ENCODE data around the gene NEURL3. TPM values are rescaled to one million over a fixed set of nuclear protein-coding genes. Genes with fewer than 3 reads are reported as not detected.
"Not testable (repeated sequence)": the region's sequence is repeated elsewhere in the genome, so short reads cannot be mapped to it uniquely, and the experiment has no call there.

NEURL3 gene
- total RNA-seq, 4 donors from 2014 or later: 0.32 to 7.9 (median 7.0) TPM; not detected in 1

- DNase-seq: no peak
- intact Hi-C loops (cut with DNase I; ENCODE audit: low total_unique reads): no loop called here
- WGBS, 2 donors (ENCODE audit: low coverage in 1 of 2): 73 to 78% methylated on average over 2 of the region's 2 CpGs
- H3K27ac ChIP-seq: no peak overlapping the region
- no peaks in the 10 kb centered on the region for H3K36me3 ChIP-seq
- no peak for TF ChIP-seq POLR2AphosphoS5 (IDR thresholded peaks at IDR 0.05)
- TF ChIP-seq CTCF (IDR thresholded peaks at IDR 0.05): no peak
- TF ChIP-seq EP300 (IDR thresholded peaks at IDR 0.05; ENCODE audit: low read depth): no peak
- no peak for TF ChIP-seq POLR2A (IDR thresholded peaks at IDR 0.05)
- H3K27me3 ChIP-seq: no peaks in the 10 kb centered on the region
- no peaks in the 10 kb centered on the region for H3K4me1 ChIP-seq
- H3K4me3 ChIP-seq: no peak overlapping the region
- no peaks in the 10 kb centered on the region for H3K9me3 ChIP-seq
- in situ Hi-C loops (cut with MboI; ENCODE audit: low pct_ligation_motif_present in 1 of 4, low pct_unique_long_range_greater_than_20kb in 1 of 4, low sequenced_read_pairs in 3 of 4): no loop called here
Measured at GRCh38 chr2:96463119-96463518, 42.0 kb downstream of the NEURL3 start.

- H3K4me3 ChIP-seq; in situ Hi-C loops (cut with MboI; ENCODE audit: low pct_ligation_motif_present in 1 of 4, low pct_unique_long_range_greater_than_20kb in 1 of 4, low sequenced_read_pairs in 3 of 4): not testable (repeated sequence)
- no CpG with 5 or more reads among the region's 30 CpGs for whole genome bisulfite sequencing, 2 donors (ENCODE audit: low coverage in 1 of 2)
Measured at GRCh38 chr2:96461616-96462015, 43.5 kb downstream of the NEURL3 start.

GRCh38 chr2:96452053-96452452 is 53.1 kb downstream of the NEURL3 start:
- Histone ChIP-seq H3K9me3 (no peaks in the 10 kb centered on the region), H3K36me3 (no peaks in the 10 kb centered on the region), H3K27ac (no peak overlapping the region), H3K4me3 (no peak overlapping the region), H3K27me3 (no peaks in the 10 kb centered on the region), H3K4me1 (no peaks in the 10 kb centered on the region)
- intact Hi-C loops (cut with DNase I; ENCODE audit: low total_unique reads): no loop called here
- TF ChIP-seq EP300 (IDR thresholded peaks at IDR 0.05; ENCODE audit: low read depth) (no peak), POLR2AphosphoS5 (IDR thresholded peaks at IDR 0.05) (no peak), CTCF (IDR thresholded peaks at IDR 0.05) (no peak), POLR2A (IDR thresholded peaks at IDR 0.05) (no peak)
- WGBS, 2 donors (ENCODE audit: low coverage in 1 of 2): 70 to 84% methylated on average over 6 of the region's 6 CpGs
- in situ Hi-C loops (cut with MboI; ENCODE audit: low pct_ligation_motif_present in 1 of 4, low pct_unique_long_range_greater_than_20kb in 1 of 4, low sequenced_read_pairs in 3 of 4): no loop called here
- no peak for DNase-seq

More at GRCh38 chr2:96461616-96462015, 43.5 kb downstream of the NEURL3 start:
- H3K27me3 ChIP-seq; H3K27ac ChIP-seq; H3K4me1 ChIP-seq; intact Hi-C loops (cut with DNase I; ENCODE audit: low total_unique reads); H3K9me3 ChIP-seq; DNase-seq; H3K36me3 ChIP-seq: not testable (repeated sequence)

- Histone ChIP-seq H3K9me3 (no peaks in the 10 kb centered on the region), H3K36me3 (no peaks in the 10 kb centered on the region), H3K27ac (no peak overlapping the region), H3K27me3 (no peaks in the 10 kb centered on the region), H3K4me1 (no peaks in the 10 kb centered on the region), H3K4me3 (no peak overlapping the region)
- no peak for DNase-seq
- in situ Hi-C loops (cut with MboI; ENCODE audit: low pct_ligation_motif_present in 1 of 4, low pct_unique_long_range_greater_than_20kb in 1 of 4, low sequenced_read_pairs in 3 of 4): no loop called here
- intact Hi-C loops (cut with DNase I; ENCODE audit: low total_unique reads): no loop called here
- 71 to 74% methylated on average over 4 to 6 of the region's 6 CpGs for WGBS, 2 donors (ENCODE audit: low coverage in 1 of 2)
- TF ChIP-seq POLR2A (IDR thresholded peaks at IDR 0.05) (no peak), CTCF (IDR thresholded peaks at IDR 0.05) (no peak), POLR2AphosphoS5 (IDR thresholded peaks at IDR 0.05) (no peak), EP300 (IDR thresholded peaks at IDR 0.05; ENCODE audit: low read depth) (no peak)
Measured at GRCh38 chr2:96449637-96450036, 55.5 kb downstream of the NEURL3 start.

GRCh38 chr2:96449174-96449573 is 56.0 kb downstream of the NEURL3 start:
- intact Hi-C loops (cut with DNase I; ENCODE audit: low total_unique reads) (no loop called here), in situ Hi-C loops (cut with MboI; ENCODE audit: low pct_ligation_motif_present in 1 of 4, low pct_unique_long_range_greater_than_20kb in 1 of 4, low sequenced_read_pairs in 3 of 4) (no loop called here)
- H3K4me1 ChIP-seq: no peaks in the 10 kb centered on the region
- H3K27me3 ChIP-seq: no peaks in the 10 kb centered on the region
- no peak overlapping the region for H3K4me3 ChIP-seq
- H3K9me3 ChIP-seq: no peaks in the 10 kb centered on the region
- DNase-seq: no peak
- H3K36me3 ChIP-seq: no peaks in the 10 kb centered on the region
- no peak overlapping the region for H3K27ac ChIP-seq
- TF ChIP-seq POLR2A (IDR thresholded peaks at IDR 0.05) (no peak), EP300 (IDR thresholded peaks at IDR 0.05; ENCODE audit: low read depth) (no peak), CTCF (IDR thresholded peaks at IDR 0.05) (no peak), POLR2AphosphoS5 (IDR thresholded peaks at IDR 0.05) (no peak)
- WGBS, 2 donors (ENCODE audit: low coverage in 1 of 2): 70 to 100% methylated on average over 2 of the region's 2 CpGs
